NB4 (cell line): ENCODE results near the gene GPSM1.
"Not testable (repeated sequence)": the region's sequence is repeated elsewhere in the genome, so short reads cannot be mapped to it uniquely, and the experiment has no call there.

Experiments
- POLR2A ChIP-seq: IDR thresholded peaks from 2 replicates; pipeline ENCODE4 v1.6.1; 2011; ENCODE audit warnings: mild to moderate bottlenecking; ENCODE audit not compliant: insufficient read length; ENCODE audit errors: extremely low read depth
- TF ChIP-seq, protein P1 (sequence below): IDR thresholded peaks from one replicate; pipeline ENCODE4 v1.5.1; 2012; ENCODE audit warnings: low read depth, low read length

DNA sequence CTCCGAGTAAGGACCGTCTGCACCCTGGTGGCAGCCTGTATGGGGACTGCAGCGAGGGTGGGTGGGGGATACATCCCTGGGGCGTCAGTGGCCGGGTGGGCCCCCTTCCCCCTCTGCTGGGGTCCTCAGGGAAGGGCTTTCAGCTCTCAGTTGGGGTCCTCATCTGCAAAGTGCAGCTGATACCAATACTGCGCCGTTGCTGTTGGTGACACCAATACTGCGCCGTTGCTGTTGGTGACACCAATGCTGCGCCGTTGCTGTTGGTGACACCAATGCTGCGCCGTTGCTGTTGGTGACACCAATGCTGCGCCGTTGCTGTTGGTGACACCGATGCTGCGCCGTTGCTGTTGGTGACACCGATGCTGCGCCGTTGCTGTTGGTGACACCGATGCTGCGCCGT is 24.5 kb downstream of the GPSM1 start:
- TF ChIP-seq, protein P1, sequence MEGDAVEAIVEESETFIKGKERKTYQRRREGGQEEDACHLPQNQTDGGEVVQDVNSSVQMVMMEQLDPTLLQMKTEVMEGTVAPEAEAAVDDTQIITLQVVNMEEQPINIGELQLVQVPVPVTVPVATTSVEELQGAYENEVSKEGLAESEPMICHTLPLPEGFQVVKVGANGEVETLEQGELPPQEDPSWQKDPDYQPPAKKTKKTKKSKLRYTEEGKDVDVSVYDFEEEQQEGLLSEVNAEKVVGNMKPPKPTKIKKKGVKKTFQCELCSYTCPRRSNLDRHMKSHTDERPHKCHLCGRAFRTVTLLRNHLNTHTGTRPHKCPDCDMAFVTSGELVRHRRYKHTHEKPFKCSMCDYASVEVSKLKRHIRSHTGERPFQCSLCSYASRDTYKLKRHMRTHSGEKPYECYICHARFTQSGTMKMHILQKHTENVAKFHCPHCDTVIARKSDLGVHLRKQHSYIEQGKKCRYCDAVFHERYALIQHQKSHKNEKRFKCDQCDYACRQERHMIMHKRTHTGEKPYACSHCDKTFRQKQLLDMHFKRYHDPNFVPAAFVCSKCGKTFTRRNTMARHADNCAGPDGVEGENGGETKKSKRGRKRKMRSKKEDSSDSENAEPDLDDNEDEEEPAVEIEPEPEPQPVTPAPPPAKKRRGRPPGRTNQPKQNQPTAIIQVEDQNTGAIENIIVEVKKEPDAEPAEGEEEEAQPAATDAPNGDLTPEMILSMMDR = not testable (repeated sequence)
- TF ChIP-seq POLR2A = not testable (repeated sequence)
